ENCODE results near the gene C1QTNF12.

- TF ChIP-seq, protein P1, sequence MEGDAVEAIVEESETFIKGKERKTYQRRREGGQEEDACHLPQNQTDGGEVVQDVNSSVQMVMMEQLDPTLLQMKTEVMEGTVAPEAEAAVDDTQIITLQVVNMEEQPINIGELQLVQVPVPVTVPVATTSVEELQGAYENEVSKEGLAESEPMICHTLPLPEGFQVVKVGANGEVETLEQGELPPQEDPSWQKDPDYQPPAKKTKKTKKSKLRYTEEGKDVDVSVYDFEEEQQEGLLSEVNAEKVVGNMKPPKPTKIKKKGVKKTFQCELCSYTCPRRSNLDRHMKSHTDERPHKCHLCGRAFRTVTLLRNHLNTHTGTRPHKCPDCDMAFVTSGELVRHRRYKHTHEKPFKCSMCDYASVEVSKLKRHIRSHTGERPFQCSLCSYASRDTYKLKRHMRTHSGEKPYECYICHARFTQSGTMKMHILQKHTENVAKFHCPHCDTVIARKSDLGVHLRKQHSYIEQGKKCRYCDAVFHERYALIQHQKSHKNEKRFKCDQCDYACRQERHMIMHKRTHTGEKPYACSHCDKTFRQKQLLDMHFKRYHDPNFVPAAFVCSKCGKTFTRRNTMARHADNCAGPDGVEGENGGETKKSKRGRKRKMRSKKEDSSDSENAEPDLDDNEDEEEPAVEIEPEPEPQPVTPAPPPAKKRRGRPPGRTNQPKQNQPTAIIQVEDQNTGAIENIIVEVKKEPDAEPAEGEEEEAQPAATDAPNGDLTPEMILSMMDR (IDR thresholded peaks at IDR 0.05; ENCODE audit: low read length) = no peak
- no peak for TF ChIP-seq EZH2 (optimal IDR thresholded peaks at IDR 0.05; ENCODE audit: low read depth, low read length)
These were observed 24.5 kb downstream of the C1QTNF12 start for GRCh38 chr1:1221887-1222574.

Data from MM.1S (cell line).